HG03196 (cell line): ENCODE data around the gene HELZ.
"Not testable (repeated sequence)": the region's sequence is repeated elsewhere in the genome, so short reads cannot be mapped to it uniquely, and the experiment has no call there.

Source experiments
- ATAC-seq: cut with Tn5 transposase; IDR thresholded peaks from one replicate; pipeline ENCODE4 v1.9.1; 2021; ENCODE audit not compliant: unreplicated experiment

HELZ gene

GRCh38 chr17:67148352-67148751 is 96.6 kb downstream of the HELZ start:
- ATAC-seq: no peak

GRCh38 chr17:67145183-67145805 is 99.7 kb downstream of the HELZ start:
- ATAC-seq: no peak

- ATAC-seq: no peak
Measured at GRCh38 chr17:67143318-67143717, 101.7 kb downstream of the HELZ start.

GRCh38 chr17:67142030-67142429 is 103.0 kb downstream of the HELZ start:
- ATAC-seq: not testable (repeated sequence)

GRCh38 chr17:67139784-67140665 is 105.0 kb downstream of the HELZ start:
- no peak for ATAC-seq

- no peak for ATAC-seq
Measured at GRCh38 chr17:67139289-67139688, 105.7 kb downstream of the HELZ start.

GRCh38 chr17:67138392-67138791 is 106.6 kb downstream of the HELZ start:
- ATAC-seq: no peak

- ATAC-seq: no peak
Measured at GRCh38 chr17:67137860-67138259, 107.1 kb downstream of the HELZ start.

- ATAC-seq: no peak
Measured at GRCh38 chr17:67137026-67137370, 108.0 kb downstream of the HELZ start.

- no peak for ATAC-seq
Measured at GRCh38 chr17:67136191-67137025, 108.6 kb downstream of the HELZ start.

- ATAC-seq: no peak
Measured at GRCh38 chr17:67133161-67133560, 111.8 kb downstream of the HELZ start.

GRCh38 chr17:67132366-67132765 is 112.6 kb downstream of the HELZ start:
- no peak for ATAC-seq

- no peak for ATAC-seq
Measured at GRCh38 chr17:67130768-67131167, 114.2 kb downstream of the HELZ start.

GRCh38 chr17:67129283-67129682 is 115.7 kb downstream of the HELZ start:
- ATAC-seq: no peak

- no peak for ATAC-seq
Measured at GRCh38 chr17:67128700-67129099, 116.3 kb downstream of the HELZ start.

GRCh38 chr17:67127925-67128324 is 117.1 kb downstream of the HELZ start:
- ATAC-seq: no peak

- ATAC-seq: no peak
Measured at GRCh38 chr17:67126983-67127382, 118.0 kb downstream of the HELZ start.

GRCh38 chr17:67126543-67126942 is 118.5 kb downstream of the HELZ start:
- not testable (repeated sequence) for ATAC-seq

- no peak for ATAC-seq
Measured at GRCh38 chr17:67125924-67126323, 119.1 kb downstream of the HELZ start.

- ATAC-seq: no peak
Measured at GRCh38 chr17:67125417-67125816, 119.6 kb downstream of the HELZ start.

- ATAC-seq: no peak
Measured at GRCh38 chr17:67124450-67125148, 120.4 kb downstream of the HELZ start.
